Activated CD8-positive, alpha-beta memory T cell treated with anti-CD3 and anti-CD28 coated beads for 1 hour (primary cell): ENCODE data around the gene MISP.

ENCODE experiments used
- DNase-seq, 2 donors: peaks; one replicate each; pipeline ENCODE4 v3.0.0-alpha.2; 2020; ENCODE audit warnings: low read depth in 1 of 2; ENCODE audit errors: extremely low read depth in 1 of 2

Gene MISP

GRCh38 chr19:746208-746819, 4.6 kb upstream of the MISP start:
- DNase-seq: no peak

- no peak for DNase-seq
Observed at GRCh38 chr19:746956-747355, 4.0 kb upstream of the MISP start.

GRCh38 chr19:747432-748273, 3.3 kb upstream of the MISP start:
- no peak for DNase-seq

- no peak for DNase-seq
Observed at GRCh38 chr19:748274-748598, 2.7 kb upstream of the MISP start.

- DNase-seq: no peak
Observed at GRCh38 chr19:749811-750210, 1.1 kb upstream of the MISP start.

GRCh38 chr19:751501-752341, 809 bp downstream of the MISP start:
- no peak for DNase-seq

- no peak for DNase-seq
Observed at GRCh38 chr19:752652-753517, 2.0 kb downstream of the MISP start.

GRCh38 chr19:754530-754929, 3.6 kb downstream of the MISP start:
- DNase-seq: no peak

- DNase-seq: no peak
Observed at GRCh38 chr19:755063-755462, 4.2 kb downstream of the MISP start.

- DNase-seq: no peak
Observed at GRCh38 chr19:756236-756635, 5.3 kb downstream of the MISP start.

GRCh38 chr19:756821-757688, 6.1 kb downstream of the MISP start:
- no peak for DNase-seq

- DNase-seq: no peak
Observed at GRCh38 chr19:757811-758668, 7.1 kb downstream of the MISP start.

- DNase-seq: no peak
Observed at GRCh38 chr19:763181-763580, 12.3 kb downstream of the MISP start.

- DNase-seq: no peak
Observed at GRCh38 chr19:763869-764268, 13.0 kb downstream of the MISP start.

- no peak for DNase-seq
Observed at GRCh38 chr19:764301-764700, 13.4 kb downstream of the MISP start.

- no peak for DNase-seq
Observed at GRCh38 chr19:765179-765738, 14.3 kb downstream of the MISP start.

- DNase-seq: no peak
Observed at GRCh38 chr19:768424-768823, 17.5 kb downstream of the MISP start.

GRCh38 chr19:769616-770015, 18.7 kb downstream of the MISP start:
- no peak for DNase-seq

- no peak for DNase-seq
Observed at GRCh38 chr19:771332-771785, 20.4 kb downstream of the MISP start.
